GM12865 (cell line): Measurements from ENCODE around the gene TNFRSF21.

ENCODE experiments used
- DNase-seq: peaks from one replicate; pipeline ENCODE4 v3.0.0; 2010; ENCODE audit warnings: low read depth
- H3K4me3 ChIP-seq: 2 replicates; pipeline ENCODE4 v1.5.1; 2011; ENCODE audit warnings: mild to moderate bottlenecking, low read depth, low read length, control low read depth
- TF ChIP-seq, protein P1 (sequence below): IDR thresholded peaks from 2 replicates; pipeline ENCODE4 v1.5.1; 2011; ENCODE audit warnings: low read length, control low read depth, low read depth, inconsistent platforms; ENCODE audit not compliant: insufficient read depth; ENCODE audit errors: missing control alignments

TNFRSF21 gene

DNA sequence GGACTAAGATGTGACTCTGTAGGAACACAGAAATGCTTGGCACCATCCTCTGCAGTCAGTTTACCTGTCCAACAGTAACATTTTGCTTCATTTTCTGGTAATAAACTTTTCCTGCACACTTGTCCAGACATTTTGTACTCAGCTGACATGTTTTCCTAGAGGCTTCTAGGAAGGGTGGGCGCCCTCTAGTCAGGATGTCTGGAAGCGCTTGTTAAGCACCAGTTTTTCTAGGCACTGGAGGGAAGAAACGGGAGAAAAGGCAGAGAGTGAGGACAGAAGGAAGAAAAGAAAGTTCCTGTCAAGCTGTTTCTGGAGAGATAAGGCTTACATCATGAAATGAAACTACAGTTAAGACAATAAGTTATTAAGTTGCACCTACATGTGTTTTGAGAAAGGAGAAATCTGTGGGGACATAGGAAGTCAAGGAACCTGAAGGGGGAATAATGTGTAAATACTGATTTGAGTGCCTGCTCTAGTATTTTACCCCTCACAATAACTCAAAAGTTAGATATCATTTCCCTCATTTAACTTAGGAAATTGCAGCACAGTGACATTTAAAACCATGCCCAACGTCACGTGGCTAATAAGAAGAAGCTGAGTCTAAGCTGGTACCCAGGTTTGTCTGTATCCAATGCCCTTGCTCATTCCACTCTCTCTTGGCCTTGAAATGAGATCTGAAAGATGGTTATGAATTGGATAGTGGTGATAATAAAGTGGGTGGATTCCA lies 42.7 kb upstream of the TNFRSF21 start:
- TF ChIP-seq, protein P1, sequence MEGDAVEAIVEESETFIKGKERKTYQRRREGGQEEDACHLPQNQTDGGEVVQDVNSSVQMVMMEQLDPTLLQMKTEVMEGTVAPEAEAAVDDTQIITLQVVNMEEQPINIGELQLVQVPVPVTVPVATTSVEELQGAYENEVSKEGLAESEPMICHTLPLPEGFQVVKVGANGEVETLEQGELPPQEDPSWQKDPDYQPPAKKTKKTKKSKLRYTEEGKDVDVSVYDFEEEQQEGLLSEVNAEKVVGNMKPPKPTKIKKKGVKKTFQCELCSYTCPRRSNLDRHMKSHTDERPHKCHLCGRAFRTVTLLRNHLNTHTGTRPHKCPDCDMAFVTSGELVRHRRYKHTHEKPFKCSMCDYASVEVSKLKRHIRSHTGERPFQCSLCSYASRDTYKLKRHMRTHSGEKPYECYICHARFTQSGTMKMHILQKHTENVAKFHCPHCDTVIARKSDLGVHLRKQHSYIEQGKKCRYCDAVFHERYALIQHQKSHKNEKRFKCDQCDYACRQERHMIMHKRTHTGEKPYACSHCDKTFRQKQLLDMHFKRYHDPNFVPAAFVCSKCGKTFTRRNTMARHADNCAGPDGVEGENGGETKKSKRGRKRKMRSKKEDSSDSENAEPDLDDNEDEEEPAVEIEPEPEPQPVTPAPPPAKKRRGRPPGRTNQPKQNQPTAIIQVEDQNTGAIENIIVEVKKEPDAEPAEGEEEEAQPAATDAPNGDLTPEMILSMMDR = no peak
- no peak overlapping the region for H3K4me3 ChIP-seq
- DNase-seq = no peak

GRCh38 chr6:47351621-47352020 lies 41.9 kb upstream of the TNFRSF21 start:
- TF ChIP-seq, protein P1 = no peak
- DNase-seq = no peak
- no peak overlapping the region for H3K4me3 ChIP-seq

DNA sequence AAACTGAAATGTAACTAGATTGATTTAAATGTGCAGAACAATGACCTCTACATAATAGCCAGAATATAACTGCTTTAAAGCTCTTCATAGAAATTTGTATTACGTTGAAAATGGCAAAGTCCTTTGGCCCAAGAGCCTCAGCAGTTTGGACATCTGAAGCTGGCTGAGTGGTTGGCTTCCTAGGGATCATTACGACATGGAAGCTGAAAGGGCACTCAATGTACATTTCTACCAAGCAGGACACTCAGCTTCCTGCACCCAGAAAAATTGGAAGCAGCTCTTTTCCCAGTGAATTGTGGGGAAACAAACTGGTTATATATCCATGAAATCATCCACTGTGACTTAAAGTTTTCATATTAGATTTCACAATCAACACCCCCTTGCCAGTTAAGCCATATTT lies 40.2 kb upstream of the TNFRSF21 start:
- no peak for DNase-seq
- no peak overlapping the region for H3K4me3 ChIP-seq
- TF ChIP-seq, protein P1 = no peak

GRCh38 chr6:47348316-47348863 lies 38.7 kb upstream of the TNFRSF21 start:
- no peak overlapping the region for H3K4me3 ChIP-seq
- no peak for DNase-seq
- TF ChIP-seq, protein P1 = no peak

DNA sequence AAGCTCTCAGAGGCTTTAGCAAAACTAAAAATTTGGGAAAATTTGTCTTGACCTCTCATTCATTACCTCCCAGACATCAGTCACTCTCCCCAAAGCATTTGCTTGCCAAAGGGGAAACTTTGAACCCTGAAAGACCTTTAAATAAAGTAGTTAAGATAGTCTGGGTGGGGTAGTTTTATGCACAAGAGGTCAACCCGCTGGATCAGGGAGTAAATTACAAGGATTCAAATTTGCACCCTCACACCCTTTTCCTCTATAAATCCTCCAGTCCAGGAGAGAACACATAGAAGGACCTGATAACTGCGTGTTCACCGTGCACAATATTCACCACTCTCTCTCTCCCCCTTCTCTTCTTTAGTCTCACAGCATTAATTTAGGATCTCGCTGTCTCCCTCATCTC lies 36.1 kb upstream of the TNFRSF21 start:
- DNase-seq = no peak
- TF ChIP-seq, protein P1 = no peak
- no peak overlapping the region for H3K4me3 ChIP-seq

DNA sequence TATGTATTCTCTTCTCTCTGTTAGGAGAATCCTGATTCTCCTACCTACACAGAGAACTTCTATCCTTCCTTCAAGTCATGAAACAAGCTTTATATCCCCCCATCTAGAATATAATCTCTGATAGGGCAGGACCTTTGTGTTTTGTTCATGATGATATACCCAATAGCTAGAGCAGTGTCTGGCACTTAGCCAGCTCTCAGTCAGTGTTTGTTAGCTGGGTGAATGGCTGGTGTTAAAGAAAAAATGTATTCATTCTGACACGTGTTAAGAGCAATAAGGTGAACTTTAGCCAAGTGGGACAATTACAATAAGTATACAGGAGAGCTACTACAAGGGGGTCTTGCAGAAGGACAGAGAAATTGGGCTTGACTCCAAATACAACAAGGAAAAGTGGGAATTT lies 34.3 kb upstream of the TNFRSF21 start:
- H3K4me3 ChIP-seq = no peak overlapping the region
- TF ChIP-seq, protein P1 = no peak
- no peak for DNase-seq

DNA sequence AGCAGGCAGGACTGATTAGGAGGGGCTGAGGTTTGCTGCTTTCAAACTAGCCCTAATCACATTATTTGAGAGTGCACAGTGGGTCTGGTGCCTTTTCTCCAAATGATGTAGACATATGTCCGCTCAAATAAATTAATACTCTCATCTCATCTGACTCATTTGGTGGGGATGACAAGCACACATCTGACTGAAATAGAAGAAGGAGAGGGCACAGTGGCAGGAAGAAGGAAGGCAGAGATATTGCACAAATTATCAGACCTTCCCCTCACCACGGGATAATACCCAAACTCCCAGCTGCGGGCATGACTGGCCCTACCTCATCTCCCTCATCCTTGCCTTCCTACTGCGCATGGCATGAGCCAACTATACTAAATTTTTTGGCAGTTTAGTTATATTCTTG lies 33.9 kb upstream of the TNFRSF21 start:
- TF ChIP-seq, protein P1 = no peak
- no peak overlapping the region for H3K4me3 ChIP-seq
- DNase-seq = no peak
